Activated CD4-positive, alpha-beta T cell treated with anti-CD3 and anti-CD28 coated beads, Interleukin-2, amount 50 U/mL, for 1 hour (primary cell): ENCODE measurements around the gene APBB2.

Experiments
- DNase-seq: peaks from one replicate; pipeline ENCODE4 v3.0.0-alpha.2; 2020

Gene APBB2

DNA sequence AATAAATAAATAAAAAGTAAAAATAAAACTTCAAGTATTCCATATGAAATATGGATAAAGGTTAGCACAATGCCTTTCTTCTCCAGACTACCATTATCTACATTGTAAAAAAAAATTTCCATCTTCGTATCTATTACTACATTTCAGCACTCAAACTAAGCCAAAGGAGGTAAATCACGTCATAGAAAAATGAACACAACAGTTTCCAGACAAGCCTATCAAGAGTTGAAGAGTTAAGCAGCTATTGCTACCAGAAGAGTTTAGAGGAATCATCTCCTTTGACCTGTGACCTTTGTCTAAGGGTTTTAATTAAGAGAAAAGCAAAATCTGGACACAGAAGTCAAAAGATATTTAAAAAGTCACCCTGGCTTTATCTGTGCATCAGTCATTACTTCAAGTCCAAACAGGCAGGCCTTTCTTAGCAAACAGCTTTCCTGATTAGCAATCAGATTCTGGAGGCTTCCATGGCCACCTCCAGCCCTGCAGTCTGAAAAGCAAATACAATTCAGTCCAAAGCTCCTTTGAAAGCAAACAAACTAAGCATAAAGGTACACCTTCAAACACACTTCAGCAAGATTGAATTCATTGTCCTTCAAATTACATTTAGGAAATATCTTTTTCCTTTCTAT is 82.2 kb downstream of the APBB2 start:
- no peak for DNase-seq

DNA sequence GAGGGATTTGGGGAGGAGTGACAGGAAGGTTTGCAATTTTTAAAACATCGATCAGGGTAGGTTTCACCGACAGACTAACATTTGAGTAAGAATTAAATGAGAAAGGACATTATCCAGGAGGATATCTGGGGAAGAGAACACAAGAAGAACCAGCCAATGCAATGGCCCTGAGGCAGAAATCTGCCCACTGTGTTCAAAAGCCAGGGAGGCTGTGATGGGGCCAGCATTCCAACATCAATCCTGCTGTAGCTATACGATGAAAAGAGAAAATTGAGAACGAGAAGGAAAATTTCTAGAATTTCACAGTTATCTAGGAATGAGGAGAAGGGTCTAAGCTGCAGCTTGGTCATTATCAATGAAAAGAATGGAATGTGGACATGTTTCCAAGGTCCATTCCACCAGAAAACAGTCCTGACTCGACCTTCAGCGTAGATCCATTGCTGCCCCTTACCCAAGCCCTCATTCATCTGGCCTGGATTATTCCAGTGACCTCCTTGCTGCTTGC is 84.4 kb downstream of the APBB2 start:
- no peak for DNase-seq

DNA sequence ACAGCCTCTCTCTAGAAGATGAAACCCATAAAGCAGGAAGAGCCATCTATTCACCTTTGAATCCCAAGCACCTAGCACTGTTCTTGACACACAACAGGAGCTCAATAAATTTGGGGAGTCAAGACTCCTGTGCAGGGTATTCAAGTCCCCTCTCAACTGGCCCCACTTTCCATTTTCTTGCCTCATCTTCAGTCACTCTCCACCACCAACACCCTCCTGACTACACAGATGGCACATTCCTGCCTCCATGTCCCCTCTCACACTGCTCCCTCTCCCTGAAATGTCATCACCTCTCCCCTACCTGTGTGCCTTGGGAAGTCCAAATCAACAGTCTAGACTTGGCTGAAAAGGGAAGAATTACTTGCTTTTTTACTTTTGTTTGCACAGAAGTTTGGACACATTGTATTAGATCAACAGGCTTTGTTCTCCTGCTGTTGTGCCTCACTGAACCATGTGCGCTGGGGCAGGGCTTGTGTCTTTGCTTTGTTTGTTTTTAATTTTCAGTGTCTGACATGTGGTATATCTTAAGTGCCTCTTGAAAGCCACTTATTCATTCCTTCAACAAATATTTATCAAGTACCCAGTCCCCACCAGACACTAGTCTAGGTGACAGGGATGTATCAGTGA is 85.1 kb downstream of the APBB2 start:
- no peak for DNase-seq

DNA sequence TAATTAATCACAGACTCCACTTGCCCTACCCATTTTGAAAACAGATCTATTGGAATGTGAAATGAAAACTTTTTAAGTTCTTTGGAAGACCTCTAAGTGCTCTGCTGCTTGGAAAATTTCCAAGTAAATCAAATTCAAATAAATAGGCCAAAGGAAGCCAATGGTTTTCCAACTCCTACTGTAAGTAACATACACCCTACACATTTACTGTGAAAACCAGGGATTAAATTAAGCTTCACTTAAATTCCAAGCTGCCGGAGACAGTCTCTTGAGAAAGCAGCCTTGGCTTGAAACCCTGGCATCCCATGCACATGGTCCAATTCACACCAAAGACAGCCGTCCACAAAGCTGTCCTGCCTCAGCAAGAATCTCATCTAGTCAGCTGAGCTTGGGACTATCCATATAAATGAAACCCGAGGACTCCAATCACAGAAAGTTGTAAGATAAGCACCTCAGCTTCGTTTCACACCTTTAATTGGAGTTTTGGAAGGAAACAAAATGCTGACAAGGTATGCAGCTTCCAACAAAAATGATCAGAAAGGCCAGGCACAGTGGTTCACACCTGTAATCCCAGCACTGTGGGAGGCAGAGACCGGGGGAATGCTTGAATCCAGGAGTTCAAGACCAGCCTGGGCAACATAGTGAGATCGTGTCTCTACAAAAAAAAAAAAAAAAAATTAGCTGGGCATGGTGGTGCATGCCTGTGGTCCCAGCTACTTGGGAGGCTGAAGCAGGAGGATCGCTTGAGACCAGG is 88.6 kb downstream of the APBB2 start:
- no peak for DNase-seq

DNA sequence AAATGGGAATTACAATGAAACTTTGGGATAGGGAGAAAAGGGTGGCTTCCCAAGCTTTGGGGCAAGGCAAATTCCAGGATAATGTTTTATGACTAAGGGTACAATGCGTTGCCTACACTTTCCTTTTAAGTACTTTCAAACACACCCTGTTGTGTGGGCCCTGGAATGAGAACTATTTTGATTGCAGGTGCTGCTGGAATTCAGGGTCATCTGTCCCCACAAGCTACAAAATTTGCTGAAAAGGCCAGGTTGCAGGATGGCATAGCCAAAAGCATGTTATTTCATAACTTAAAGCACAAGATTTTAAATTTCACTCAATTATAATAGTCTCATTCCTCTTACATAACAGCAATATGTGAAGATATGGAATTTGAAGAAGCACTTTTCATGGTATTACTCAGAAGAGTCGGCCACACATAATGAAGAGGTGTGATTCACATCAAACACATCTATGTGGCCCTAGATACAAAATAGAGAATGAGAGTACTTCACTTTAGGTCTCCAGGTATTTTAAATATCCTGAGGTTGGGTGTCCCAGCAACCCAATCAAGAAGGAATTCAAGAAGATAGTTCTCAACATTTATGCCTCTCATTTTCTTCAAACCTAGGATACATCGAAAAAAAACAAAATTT is 89.3 kb downstream of the APBB2 start:
- no peak for DNase-seq

DNA sequence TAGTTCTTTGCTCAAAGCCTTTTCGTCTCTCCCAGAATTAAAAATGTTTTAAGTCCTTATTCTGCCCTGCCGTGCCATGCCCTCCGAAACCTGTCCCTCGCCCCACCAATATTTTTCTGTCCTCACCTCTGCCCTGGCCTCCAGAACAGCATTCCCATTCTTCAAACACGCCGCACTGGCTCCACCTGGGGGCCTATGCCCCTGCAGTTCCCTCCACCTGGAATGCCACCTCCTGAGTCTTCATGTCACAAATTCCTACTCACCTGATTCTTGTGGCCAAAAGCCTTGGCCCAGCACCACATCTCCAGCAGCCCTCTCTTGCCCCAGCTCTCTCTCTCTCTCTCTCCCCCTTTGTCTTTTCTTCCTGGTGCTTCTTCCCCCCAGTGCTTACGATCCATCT is 91.6 kb downstream of the APBB2 start:
- DNase-seq, result no peak

DNA sequence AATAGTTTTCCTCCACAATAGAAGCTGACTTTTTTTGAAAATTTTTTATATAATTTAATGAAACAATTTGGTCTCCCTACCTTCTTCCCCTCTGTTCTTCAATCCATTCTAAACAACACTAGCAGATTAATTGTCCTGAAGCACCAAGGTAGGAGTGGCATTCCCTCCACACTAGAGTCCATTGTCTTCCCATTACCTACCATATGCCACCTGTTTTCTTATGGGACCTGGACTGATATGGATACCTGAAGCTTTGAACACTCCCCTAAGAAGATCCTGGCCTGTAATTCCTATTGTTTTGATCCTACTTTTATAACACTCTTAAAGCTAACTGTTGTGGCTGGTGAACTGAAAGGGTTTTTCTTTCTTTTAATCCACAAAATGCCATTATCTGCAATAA is 92.0 kb downstream of the APBB2 start:
- no peak for DNase-seq

DNA sequence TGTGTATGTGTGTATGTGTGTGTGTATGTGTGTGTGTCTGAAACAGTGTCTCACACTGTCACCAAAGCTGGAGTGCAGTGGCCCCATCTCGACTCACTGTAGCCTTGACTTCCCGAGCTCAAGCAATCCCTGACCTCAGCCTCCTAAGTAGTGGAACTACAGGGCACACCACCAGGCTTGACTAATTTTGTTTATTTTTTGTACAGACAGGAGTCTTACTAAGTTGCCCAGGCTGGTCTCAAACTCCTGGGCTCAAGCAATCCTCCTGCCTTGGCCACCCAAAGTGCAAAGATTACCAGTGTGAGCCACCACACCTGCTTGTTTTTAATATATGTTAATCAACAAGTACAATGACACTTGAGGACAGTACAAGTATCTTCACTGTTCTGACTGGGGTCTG is 92.4 kb downstream of the APBB2 start:
- DNase-seq, result no peak

DNA sequence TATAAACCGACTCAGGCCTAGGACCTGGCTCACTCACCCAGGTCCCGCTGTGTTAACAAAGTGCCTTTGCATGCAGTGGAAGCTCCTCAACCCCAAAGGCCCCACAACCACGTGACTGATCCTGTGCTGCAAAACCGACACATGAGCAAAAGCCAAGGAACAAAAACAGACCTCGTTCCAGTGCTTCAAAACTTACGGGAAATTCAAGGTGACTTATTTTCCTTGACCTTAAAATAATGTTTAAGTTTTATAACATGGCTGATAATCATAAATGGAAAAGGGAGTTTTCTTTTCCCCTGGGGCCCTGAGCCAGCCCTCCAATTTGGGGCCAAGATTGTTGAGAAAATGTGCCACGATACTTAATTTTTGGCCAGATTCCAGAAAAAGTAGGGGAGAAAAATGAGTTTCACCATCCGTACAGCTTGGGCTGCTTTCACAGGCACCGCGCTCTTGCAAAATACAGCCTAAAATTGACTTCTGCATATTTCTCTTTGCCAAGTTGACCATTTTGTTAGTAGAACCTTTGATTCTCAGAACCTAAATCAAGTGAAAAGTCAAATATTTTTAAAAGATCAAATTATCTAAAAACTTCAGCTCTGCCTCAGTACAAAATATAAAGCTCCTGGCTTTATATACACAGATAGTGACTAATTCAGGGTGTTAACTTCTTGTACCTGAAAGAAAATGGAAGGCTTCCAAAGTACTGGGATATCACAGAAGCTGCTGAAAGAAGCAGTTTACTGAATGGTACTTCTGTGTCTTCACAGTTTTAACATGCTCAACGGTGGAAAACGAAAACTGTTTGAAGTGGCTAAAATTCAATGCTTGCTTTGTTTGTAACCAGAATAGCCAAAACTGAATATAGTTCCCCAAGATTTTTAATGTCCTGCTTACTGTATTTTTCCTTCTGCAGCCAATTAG is 93.8 kb downstream of the APBB2 start:
- no peak for DNase-seq

DNA sequence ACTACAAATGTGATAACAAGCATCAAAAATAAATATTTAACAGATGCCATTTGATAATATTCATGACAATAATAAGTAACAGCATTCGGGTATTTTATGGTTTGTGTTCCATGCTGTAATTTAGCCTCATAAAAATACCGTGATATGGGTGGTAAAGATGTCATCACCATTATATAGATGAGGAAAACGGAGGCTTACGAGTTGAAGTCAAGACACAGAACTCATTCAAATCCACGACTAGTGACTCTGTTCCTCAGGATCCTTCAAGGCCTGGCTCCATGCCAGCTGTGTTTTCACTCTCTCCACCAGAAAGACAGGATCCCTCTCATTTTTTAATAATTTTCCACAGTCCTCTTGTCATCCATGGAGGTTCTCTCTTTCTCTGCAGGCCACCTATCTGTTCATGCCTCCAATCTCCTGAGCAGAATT is 94.5 kb downstream of the APBB2 start:
- no peak for DNase-seq

DNA sequence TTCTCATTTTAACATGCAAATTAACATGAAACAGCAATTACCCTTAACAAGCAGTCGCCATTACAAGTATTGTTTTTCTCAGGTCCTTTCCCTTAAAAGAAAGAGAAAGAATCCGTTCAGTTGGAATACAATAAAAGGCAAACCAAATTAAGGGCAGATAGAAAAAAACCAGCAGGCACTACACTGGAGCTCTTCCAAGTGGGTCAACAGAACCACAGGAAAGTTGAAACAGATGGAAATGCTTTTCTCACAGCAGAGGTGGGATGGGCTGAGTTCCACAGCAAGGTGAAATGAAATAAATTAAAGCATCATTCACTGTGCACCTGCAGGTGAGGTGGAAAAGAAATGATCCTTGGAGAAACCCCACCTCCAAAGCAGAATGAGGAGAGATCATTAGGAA is 102.6 kb downstream of the APBB2 start:
- DNase-seq, result no peak

DNA sequence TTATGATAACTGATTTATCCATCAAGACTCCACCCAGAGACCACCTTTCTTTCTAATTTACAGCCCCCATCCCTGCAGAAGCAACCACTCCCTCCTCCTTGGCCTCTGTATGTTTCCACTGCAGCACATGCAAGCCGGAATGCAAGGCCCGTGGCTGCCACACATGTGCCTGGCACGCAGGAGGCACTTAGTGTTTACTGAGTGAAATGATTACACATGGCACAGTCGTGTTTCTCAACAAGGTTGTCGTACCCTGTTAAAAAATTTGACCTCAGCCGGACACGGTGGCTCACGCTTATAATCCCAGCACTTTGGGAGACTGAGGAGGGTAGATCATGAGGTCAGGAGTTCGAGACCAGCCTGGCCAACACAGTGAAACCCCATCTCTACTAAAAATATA is 104.3 kb downstream of the APBB2 start:
- no peak for DNase-seq

DNA sequence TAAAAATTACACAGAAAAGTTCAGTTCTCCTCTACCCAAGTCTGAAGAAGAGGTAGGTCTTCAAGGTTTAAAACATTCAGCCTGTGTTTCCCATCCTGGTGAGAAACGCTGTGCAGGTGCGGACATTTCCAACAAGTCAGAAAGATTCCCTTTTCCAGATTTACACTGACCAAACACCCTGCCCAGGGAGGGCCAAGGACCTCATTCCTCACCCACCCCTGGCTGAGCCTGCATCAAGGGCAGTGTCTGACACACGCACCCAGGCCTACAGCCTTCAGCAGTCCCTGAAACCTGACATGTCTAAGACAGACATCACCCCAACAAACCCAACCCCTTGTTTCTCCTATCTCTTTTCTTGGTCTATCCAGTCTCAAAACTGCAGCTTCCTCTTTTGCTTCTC is 105.9 kb downstream of the APBB2 start:
- no peak for DNase-seq

DNA sequence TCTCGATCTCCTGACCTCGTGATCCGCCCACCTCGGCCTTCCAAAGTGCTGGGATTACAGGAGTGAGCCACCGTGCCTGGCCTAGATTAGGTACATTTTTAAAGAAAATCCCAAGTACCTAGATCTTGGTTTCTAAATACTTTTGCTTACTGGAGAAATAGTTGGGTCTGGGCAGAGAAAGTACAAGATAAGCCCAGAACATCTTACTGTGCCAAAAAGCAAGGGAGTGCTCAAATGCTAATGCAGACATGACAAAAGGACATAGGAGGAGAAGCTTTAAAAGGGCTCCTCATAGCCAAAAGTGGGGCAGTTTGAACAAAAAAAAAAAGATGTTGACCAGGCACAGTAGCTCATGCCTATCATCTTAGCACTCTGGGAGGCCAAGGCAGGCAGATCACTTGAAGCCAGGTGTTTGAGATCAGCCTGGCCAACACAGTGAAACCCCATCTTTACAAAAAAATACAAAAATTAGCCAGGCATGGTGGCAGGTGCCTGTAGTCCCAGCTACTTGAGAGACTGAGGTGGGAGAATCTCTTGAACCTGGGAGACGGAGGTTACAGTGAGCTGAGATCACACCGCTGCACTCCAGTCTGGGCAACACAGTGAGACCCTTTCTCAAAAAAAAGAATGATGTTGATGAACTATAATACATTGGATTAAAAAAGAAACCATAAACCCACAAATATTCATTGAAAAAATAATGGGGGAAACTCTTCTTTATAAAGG is 107.5 kb downstream of the APBB2 start:
- no peak for DNase-seq

DNA sequence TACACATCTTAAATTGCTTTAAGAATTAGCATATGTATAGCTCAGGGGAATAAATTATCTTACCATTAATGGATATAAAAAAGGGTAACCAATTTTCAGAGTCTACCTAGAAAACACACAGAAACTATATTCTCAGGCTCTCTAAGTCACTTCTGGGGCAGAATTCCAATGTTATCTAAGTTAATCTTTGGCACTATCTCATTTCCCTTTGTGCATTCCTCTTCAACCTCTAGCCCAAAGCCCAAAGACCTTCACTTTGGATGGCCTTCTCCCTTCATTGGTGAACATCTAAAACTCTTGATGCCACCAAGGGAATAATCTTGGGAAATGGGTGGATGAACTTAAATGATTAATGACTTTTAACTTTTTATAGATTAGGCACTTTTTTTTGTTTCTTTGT is 108.3 kb downstream of the APBB2 start:
- DNase-seq, result no peak

DNA sequence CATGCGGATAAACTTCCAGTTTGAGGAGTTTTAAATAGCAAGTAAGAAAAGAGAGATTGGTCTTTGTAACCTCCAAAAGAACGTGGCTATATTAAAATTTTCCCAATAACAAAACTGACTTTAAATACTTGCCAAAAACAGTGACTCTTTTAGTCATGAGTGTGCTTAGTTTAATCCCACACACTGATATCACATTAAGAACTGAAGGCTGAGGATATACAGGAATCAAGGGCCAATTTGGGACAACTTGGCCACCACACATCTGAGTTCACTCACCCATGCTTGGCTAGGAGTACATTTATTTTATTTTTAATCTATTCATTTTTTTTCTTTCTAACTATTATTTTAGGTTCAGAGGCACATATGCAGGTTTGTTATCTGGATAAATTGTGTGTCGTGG is 110.2 kb downstream of the APBB2 start:
- no peak for DNase-seq

DNA sequence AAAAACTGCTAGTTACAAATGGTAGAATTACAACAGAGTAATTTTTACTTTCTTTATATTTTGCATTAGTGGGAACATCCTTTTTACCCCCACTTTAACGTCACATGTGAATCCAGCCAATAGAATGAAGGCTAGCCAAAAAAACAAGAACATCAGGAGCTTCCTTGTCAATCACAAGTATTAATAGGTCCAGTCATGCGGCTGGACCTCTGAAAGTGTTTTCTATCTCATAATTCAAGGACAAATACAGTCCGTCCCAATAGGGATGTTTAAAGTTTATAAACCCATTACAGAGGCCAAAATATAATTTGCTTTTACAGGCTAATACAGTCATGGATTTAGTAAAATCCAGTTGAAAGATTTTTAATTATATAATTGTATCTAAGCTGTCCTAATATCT is 110.7 kb downstream of the APBB2 start:
- DNase-seq, result no peak

DNA sequence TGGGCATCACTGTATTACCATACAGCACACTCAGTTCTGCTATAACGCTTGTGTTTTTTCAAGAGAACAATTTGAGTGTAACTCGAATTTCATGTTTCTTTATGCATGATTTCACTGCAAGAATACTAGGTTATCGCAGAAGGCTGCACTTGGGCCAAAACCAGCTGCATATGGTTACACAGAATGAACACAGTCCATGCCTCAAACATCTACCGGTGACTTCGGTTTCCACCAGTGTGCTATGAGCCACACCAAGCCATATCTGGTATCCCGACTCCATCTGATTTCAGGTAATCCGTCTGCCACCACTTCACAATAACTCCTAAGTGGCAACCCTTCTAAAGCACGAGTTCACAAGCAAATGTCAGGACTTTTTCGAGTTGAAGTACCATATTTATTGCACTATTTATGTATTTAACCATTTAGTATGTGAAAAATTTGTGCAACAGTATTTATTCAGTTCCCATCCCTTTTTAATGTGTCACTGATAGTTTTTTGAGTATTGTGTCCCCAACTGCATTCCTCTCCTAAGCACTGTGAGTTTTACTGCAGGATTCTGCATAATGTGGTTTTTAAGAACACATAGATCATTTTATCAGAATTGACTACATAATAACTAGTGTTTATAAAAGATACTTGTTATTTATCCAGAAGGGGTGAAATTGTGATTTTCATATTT is 111.8 kb downstream of the APBB2 start:
- no peak for DNase-seq

DNA sequence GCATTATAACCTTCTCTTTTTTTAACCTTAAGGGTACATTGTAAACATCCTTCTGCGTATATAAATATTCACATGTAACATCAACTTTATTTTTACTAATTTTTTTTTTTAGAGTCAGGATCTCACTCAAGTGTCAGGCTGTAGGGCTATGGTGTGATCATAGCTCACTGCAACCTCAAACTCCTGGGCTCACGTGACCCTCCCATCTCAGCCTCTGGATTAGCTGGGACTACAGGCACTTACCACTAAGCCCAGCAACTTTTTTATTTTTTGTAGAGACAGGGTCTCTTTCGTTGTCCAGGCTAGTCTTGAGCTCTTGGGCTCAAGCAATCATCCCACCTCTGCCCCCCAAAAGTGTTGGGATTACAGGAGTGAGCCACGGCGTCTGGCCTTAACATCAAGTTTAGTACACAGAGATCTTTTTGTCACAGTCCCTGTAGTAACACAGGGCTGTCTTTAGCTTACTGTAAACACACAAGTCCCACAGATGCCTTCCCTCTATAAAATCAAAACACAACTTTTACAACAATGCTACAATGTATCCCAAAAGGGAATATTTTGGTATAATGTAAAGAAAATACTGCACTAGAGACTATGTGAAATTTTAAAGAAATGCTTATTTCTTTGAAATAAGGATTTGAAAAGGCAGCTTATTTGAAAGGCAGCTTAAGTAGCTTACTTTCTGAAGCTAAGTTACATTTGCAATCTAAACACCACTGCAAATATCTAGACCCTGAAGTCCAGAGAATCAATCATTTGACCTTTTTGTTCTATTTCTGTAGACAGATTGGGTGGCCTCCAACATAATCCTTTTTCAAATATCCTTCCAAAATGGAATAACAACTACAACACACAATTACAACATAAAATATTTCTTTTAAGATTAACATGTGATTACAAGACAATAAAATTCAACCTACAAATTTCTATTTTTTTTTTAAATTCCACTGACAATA is 116.0 kb downstream of the APBB2 start:
- no peak for DNase-seq

DNA sequence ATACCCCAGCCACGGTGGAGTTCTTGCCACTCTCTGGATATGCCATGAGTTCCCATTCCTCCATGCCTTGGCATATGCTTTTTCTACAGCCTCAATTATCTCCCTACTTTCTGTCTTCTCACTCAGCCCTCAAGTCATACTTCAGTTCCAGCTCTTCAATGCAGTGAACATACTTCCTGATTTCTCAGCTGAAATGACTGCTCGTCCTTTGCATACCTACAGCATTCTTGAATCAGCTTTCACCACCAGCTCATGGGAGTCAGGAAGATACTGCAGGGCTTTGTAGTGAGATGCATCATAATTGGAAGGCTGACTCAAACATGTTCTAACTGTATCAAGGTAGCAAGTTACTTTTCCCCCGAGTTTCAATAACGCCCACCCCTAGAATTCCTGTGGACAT is 118.4 kb downstream of the APBB2 start:
- DNase-seq, result no peak
